NCI-H1417 treated with DMSO at 0.1 percent for 48 hours (cell line): Measurements from ENCODE around the gene SERPINE3.

Experiments
- DNase-seq: peaks from one replicate; lab custom pipeline; 2025; lab: John Stamatoyannopoulos, UW

The SERPINE3 gene

GRCh38 chr13:51328488-51328887 is 11.0 kb upstream of the SERPINE3 start:
- no peak for DNase-seq

GRCh38 chr13:51329606-51330005 is 9.9 kb upstream of the SERPINE3 start:
- no peak for DNase-seq

GRCh38 chr13:51330791-51331190 is 8.7 kb upstream of the SERPINE3 start:
- DNase-seq, result no peak

- DNase-seq, result no peak
These were observed 8.1 kb upstream of the SERPINE3 start for GRCh38 chr13:51331354-51331861.

- no peak for DNase-seq
These were observed 6.7 kb upstream of the SERPINE3 start for GRCh38 chr13:51332566-51333361.

GRCh38 chr13:51333421-51333820 is 6.1 kb upstream of the SERPINE3 start:
- no peak for DNase-seq

- DNase-seq, result no peak
These were observed 5.7 kb upstream of the SERPINE3 start for GRCh38 chr13:51333826-51334225.

- no peak for DNase-seq
These were observed 2.7 kb upstream of the SERPINE3 start for GRCh38 chr13:51336746-51337145.

GRCh38 chr13:51339952-51340732 is 651 bp downstream of the SERPINE3 start:
- DNase-seq, result no peak

- DNase-seq, result no peak
These were observed 1.7 kb downstream of the SERPINE3 start for GRCh38 chr13:51341232-51341631.

- no peak for DNase-seq
These were observed 2.3 kb downstream of the SERPINE3 start for GRCh38 chr13:51341791-51342190.

GRCh38 chr13:51342706-51343105 is 3.2 kb downstream of the SERPINE3 start:
- DNase-seq, result no peak

GRCh38 chr13:51343475-51343874 is 4.0 kb downstream of the SERPINE3 start:
- DNase-seq, result no peak

GRCh38 chr13:51346397-51346796 is 6.9 kb downstream of the SERPINE3 start:
- DNase-seq, result no peak

- no peak for DNase-seq
These were observed 7.6 kb downstream of the SERPINE3 start for GRCh38 chr13:51347099-51347498.

- no peak for DNase-seq
These were observed 8.8 kb downstream of the SERPINE3 start for GRCh38 chr13:51348069-51348967.

- no peak for DNase-seq
These were observed 9.5 kb downstream of the SERPINE3 start for GRCh38 chr13:51349016-51349415.

- DNase-seq, result no peak
These were observed 15.7 kb downstream of the SERPINE3 start for GRCh38 chr13:51355217-51355616.

- DNase-seq, result no peak
These were observed 18.6 kb downstream of the SERPINE3 start for GRCh38 chr13:51357928-51358595.

GRCh38 chr13:51359352-51359751 is 19.9 kb downstream of the SERPINE3 start:
- DNase-seq, result no peak

GRCh38 chr13:51360489-51360888 is 21.0 kb downstream of the SERPINE3 start:
- no peak for DNase-seq

- no peak for DNase-seq
These were observed 21.6 kb downstream of the SERPINE3 start for GRCh38 chr13:51361106-51361505.
